T-helper 1 cell treated with Interleukin-12 subunit alpha and Interleukin-12 subunit beta and Interleukin-4 antibody, amounts not matched to agents 30 μg/mL and 1 μg/mL, for 36 hours (primary cell): ENCODE results near the gene RUBCN.
"Not testable (repeated sequence)": the region's sequence is repeated elsewhere in the genome, so short reads cannot be mapped to it uniquely, and the experiment has no call there.

Experiments used
- H3K27ac Mint-ChIP-seq: one replicate; pipeline ENCODE4 v1.8.0; 2021; ENCODE audit warnings: mild to moderate bottlenecking, mixed read lengths
- H3K27me3 Mint-ChIP-seq: one replicate; pipeline ENCODE4 v1.8.0; 2021; ENCODE audit warnings: low read depth, mixed read lengths
- H3K36me3 Mint-ChIP-seq: one replicate; pipeline ENCODE4 v1.8.0; 2021; ENCODE audit warnings: low read depth, mixed read lengths
- H3K4me1 Mint-ChIP-seq: one replicate; pipeline ENCODE4 v1.8.0; 2021; ENCODE audit warnings: low read depth, mixed read lengths
- H3K4me3 Mint-ChIP-seq: one replicate; pipeline ENCODE4 v1.8.0; 2021; ENCODE audit warnings: mild to moderate bottlenecking, moderate library complexity, mixed read lengths
- H3K9me3 Mint-ChIP-seq: one replicate; pipeline ENCODE4 v1.8.0; 2021; ENCODE audit warnings: mixed read lengths

The RUBCN gene

GRCh38 chr3:197663367-197664140 lies 73.2 kb downstream of the RUBCN start:
- not testable (repeated sequence) for H3K27ac Mint-ChIP-seq, H3K27me3 Mint-ChIP-seq, H3K36me3 Mint-ChIP-seq, H3K9me3 Mint-ChIP-seq, H3K4me1 Mint-ChIP-seq, H3K4me3 Mint-ChIP-seq

GRCh38 chr3:197662352-197662751 lies 74.4 kb downstream of the RUBCN start:
- H3K9me3 Mint-ChIP-seq, H3K27me3 Mint-ChIP-seq, H3K36me3 Mint-ChIP-seq, H3K4me3 Mint-ChIP-seq, H3K4me1 Mint-ChIP-seq, H3K27ac Mint-ChIP-seq: not testable (repeated sequence)

GRCh38 chr3:197661874-197662273 lies 74.8 kb downstream of the RUBCN start:
- not testable (repeated sequence) for H3K27ac Mint-ChIP-seq, H3K4me1 Mint-ChIP-seq, H3K27me3 Mint-ChIP-seq, H3K36me3 Mint-ChIP-seq, H3K9me3 Mint-ChIP-seq, H3K4me3 Mint-ChIP-seq

GRCh38 chr3:197661234-197661834 lies 75.4 kb downstream of the RUBCN start:
- not testable (repeated sequence) for H3K27ac Mint-ChIP-seq, H3K27me3 Mint-ChIP-seq, H3K4me1 Mint-ChIP-seq, H3K9me3 Mint-ChIP-seq, H3K4me3 Mint-ChIP-seq, H3K36me3 Mint-ChIP-seq

- not testable (repeated sequence) for H3K4me3 Mint-ChIP-seq, H3K9me3 Mint-ChIP-seq, H3K27me3 Mint-ChIP-seq, H3K27ac Mint-ChIP-seq, H3K4me1 Mint-ChIP-seq, H3K36me3 Mint-ChIP-seq
Observed at GRCh38 chr3:197659701-197660100, 77.0 kb downstream of the RUBCN start.

GRCh38 chr3:197659144-197659543 lies 77.6 kb downstream of the RUBCN start:
- not testable (repeated sequence) for H3K27ac Mint-ChIP-seq, H3K4me1 Mint-ChIP-seq, H3K36me3 Mint-ChIP-seq, H3K9me3 Mint-ChIP-seq, H3K4me3 Mint-ChIP-seq, H3K27me3 Mint-ChIP-seq

GRCh38 chr3:197658706-197659105 lies 78.0 kb downstream of the RUBCN start:
- not testable (repeated sequence) for H3K4me1 Mint-ChIP-seq, H3K27me3 Mint-ChIP-seq, H3K9me3 Mint-ChIP-seq, H3K4me3 Mint-ChIP-seq, H3K36me3 Mint-ChIP-seq, H3K27ac Mint-ChIP-seq

- not testable (repeated sequence) for H3K9me3 Mint-ChIP-seq, H3K27me3 Mint-ChIP-seq, H3K4me1 Mint-ChIP-seq, H3K4me3 Mint-ChIP-seq, H3K27ac Mint-ChIP-seq, H3K36me3 Mint-ChIP-seq
Observed at GRCh38 chr3:197657541-197658292, 79.0 kb downstream of the RUBCN start.

GRCh38 chr3:197656960-197657359 lies 79.7 kb downstream of the RUBCN start:
- H3K4me3 Mint-ChIP-seq, H3K4me1 Mint-ChIP-seq, H3K9me3 Mint-ChIP-seq, H3K27me3 Mint-ChIP-seq, H3K36me3 Mint-ChIP-seq: not testable (repeated sequence)
- H3K27ac Mint-ChIP-seq: peak overlapping the region; percentile 55

GRCh38 chr3:197656129-197656528 lies 80.6 kb downstream of the RUBCN start:
- H3K4me3 Mint-ChIP-seq: peak overlapping the region; percentile 71
- not testable (repeated sequence) for H3K36me3 Mint-ChIP-seq, H3K9me3 Mint-ChIP-seq, H3K27me3 Mint-ChIP-seq, H3K4me1 Mint-ChIP-seq
- peak overlapping the region; percentile 70 for H3K27ac Mint-ChIP-seq

GRCh38 chr3:197654998-197655330 lies 81.7 kb downstream of the RUBCN start:
- not testable (repeated sequence) for H3K4me1 Mint-ChIP-seq, H3K9me3 Mint-ChIP-seq, H3K27me3 Mint-ChIP-seq, H3K27ac Mint-ChIP-seq, H3K36me3 Mint-ChIP-seq, H3K4me3 Mint-ChIP-seq

- H3K4me1 Mint-ChIP-seq, H3K36me3 Mint-ChIP-seq, H3K4me3 Mint-ChIP-seq: not testable (repeated sequence)
Observed at GRCh38 chr3:197654090-197654997, 82.4 kb downstream of the RUBCN start.

GRCh38 chr3:197652860-197653259 lies 83.8 kb downstream of the RUBCN start:
- not testable (repeated sequence) for H3K27ac Mint-ChIP-seq, H3K4me1 Mint-ChIP-seq

More at GRCh38 chr3:197654090-197654997, 82.4 kb downstream of the RUBCN start:
- H3K27me3 Mint-ChIP-seq, H3K9me3 Mint-ChIP-seq: not testable (repeated sequence)
- H3K27ac Mint-ChIP-seq: peak overlapping the region; percentile 63

GRCh38 chr3:197647649-197648048 lies 89.1 kb downstream of the RUBCN start:
- H3K4me3 Mint-ChIP-seq, H3K4me1 Mint-ChIP-seq, H3K9me3 Mint-ChIP-seq: not testable (repeated sequence)

More at GRCh38 chr3:197652860-197653259, 83.8 kb downstream of the RUBCN start:
- H3K27me3 Mint-ChIP-seq, H3K9me3 Mint-ChIP-seq, H3K4me3 Mint-ChIP-seq, H3K36me3 Mint-ChIP-seq: not testable (repeated sequence)

GRCh38 chr3:197647191-197647590 lies 89.5 kb downstream of the RUBCN start:
- not testable (repeated sequence) for H3K9me3 Mint-ChIP-seq, H3K36me3 Mint-ChIP-seq, H3K4me3 Mint-ChIP-seq, H3K27me3 Mint-ChIP-seq, H3K4me1 Mint-ChIP-seq, H3K27ac Mint-ChIP-seq

More at GRCh38 chr3:197647649-197648048, 89.1 kb downstream of the RUBCN start:
- not testable (repeated sequence) for H3K27me3 Mint-ChIP-seq, H3K27ac Mint-ChIP-seq, H3K36me3 Mint-ChIP-seq
